Mesendoderm (in vitro differentiated cells): Measurements from ENCODE around the gene PTPRM.

ENCODE experiments used
- DNase-seq: peaks from one replicate; pipeline ENCODE4 v3.0.0; 2013
- H2AK5ac ChIP-seq: 2 replicates; pipeline ENCODE4 v1.6.1; 2013; ENCODE audit warnings: low read length, inconsistent platforms
- H2BK120ac ChIP-seq: 2 replicates; pipeline ENCODE4 v1.6.1; 2013; ENCODE audit warnings: low read depth, mild to moderate bottlenecking, low read length, moderate library complexity, mixed read lengths
- H2BK15ac ChIP-seq: replicated peaks from 2 replicates; pipeline ENCODE4 v1.6.1; 2013; ENCODE audit warnings: low read depth, mild to moderate bottlenecking, moderate library complexity
- H2BK5ac ChIP-seq: 2 replicates; pipeline ENCODE4 v1.6.1; 2013; ENCODE audit warnings: low read length, inconsistent platforms
- H3K18ac ChIP-seq: 2 replicates; pipeline ENCODE4 v1.6.1; 2013; ENCODE audit warnings: mild to moderate bottlenecking, low read length, mixed read lengths
- H3K23ac ChIP-seq: one replicate; pipeline ENCODE4 v1.6.1; 2013; ENCODE audit warnings: low read length
- H3K27ac ChIP-seq: 2 replicates; pipeline ENCODE4 v1.5.1; 2013; ENCODE audit warnings: low read depth, mild to moderate bottlenecking, inconsistent platforms, low read length, moderate library complexity
- H3K27me3 ChIP-seq: 2 replicates; pipeline ENCODE4 v1.6.1; 2013; ENCODE audit warnings: low read length, control low read depth, mild to moderate bottlenecking, inconsistent platforms; ENCODE audit not compliant: insufficient read depth, poor library complexity
- H3K36me3 ChIP-seq: 2 replicates; pipeline ENCODE4 v1.6.1; 2013; ENCODE audit warnings: low read length, inconsistent platforms; ENCODE audit not compliant: control insufficient read depth, insufficient read depth
- H3K4ac ChIP-seq: one replicate; pipeline ENCODE4 v1.6.1; 2013; ENCODE audit warnings: low read depth, mild to moderate bottlenecking, low read length, moderate library complexity
- H3K4me1 ChIP-seq: 2 replicates; pipeline ENCODE4 v1.6.1; 2013; ENCODE audit warnings: low read depth, low read length, inconsistent platforms; ENCODE audit not compliant: control insufficient read depth
- H3K4me2 ChIP-seq: 2 replicates; pipeline ENCODE4 v1.6.1; 2013; ENCODE audit warnings: low read length
- H3K4me3 ChIP-seq: 2 replicates; pipeline ENCODE4 v1.5.1; 2013; ENCODE audit warnings: mild to moderate bottlenecking, low read length
- H3K56ac ChIP-seq: one replicate; pipeline ENCODE4 v1.6.1; 2013; ENCODE audit warnings: low read length
- H3K79me1 ChIP-seq: 2 replicates; pipeline ENCODE4 v1.6.1; 2013; ENCODE audit warnings: low read length, inconsistent platforms
- H3K79me2 ChIP-seq: 2 replicates; pipeline ENCODE4 v1.6.1; 2013; ENCODE audit warnings: mild to moderate bottlenecking, low read length; ENCODE audit not compliant: control insufficient read depth, insufficient read depth
- H3K9ac ChIP-seq: 2 replicates; pipeline ENCODE4 v1.6.1; 2013; ENCODE audit warnings: low read length, inconsistent platforms
- H4K5ac ChIP-seq: one replicate; pipeline ENCODE4 v1.6.1; 2013; ENCODE audit warnings: low read length
- H4K8ac ChIP-seq: one replicate; pipeline ENCODE4 v1.6.1; 2013; ENCODE audit warnings: low read depth, mild to moderate bottlenecking, control low read depth, low read length, moderate library complexity
- WGBS: extraction: QIAGEN DNeasy Blood & Tissue Kit; methylation state at CpG from one replicate; pipeline ENCODE4 v1.1.7; 2013; ENCODE audit warnings: low lambda C conversion rate, missing lambda C conversion rate; ENCODE audit not compliant: insufficient coverage; ENCODE audit errors: extremely low coverage; 5-methylcytosine and 5-hydroxymethylcytosine counted together

PTPRM gene

GRCh38 chr18:7608174-7608550 lies 41.0 kb downstream of the PTPRM start:
- H3K18ac ChIP-seq, result no peak overlapping the region
- no peak overlapping the region for H3K23ac ChIP-seq
- H3K36me3 ChIP-seq, result no peaks in the 10 kb centered on the region
- no peak overlapping the region for H3K4me3 ChIP-seq
- no peak for DNase-seq
- no peak overlapping the region for H4K8ac ChIP-seq
- H3K27me3 ChIP-seq, result no peaks in the 10 kb centered on the region
- no peak overlapping the region for H3K56ac ChIP-seq
- no peak overlapping the region for H2BK15ac ChIP-seq
- no CpG with 5 or more reads among the region's 1 CpG for WGBS
- no peak overlapping the region for H3K9ac ChIP-seq
- peaks cover 19% of the 10 kb centered on the region for H3K79me1 ChIP-seq
- H2BK120ac ChIP-seq, result no peak overlapping the region
- no peak overlapping the region for H3K27ac ChIP-seq
- H4K5ac ChIP-seq, result no peak overlapping the region
- peaks cover 15% of the 10 kb centered on the region for H3K4me1 ChIP-seq
- no peak overlapping the region for H3K4me2 ChIP-seq
- H3K79me2 ChIP-seq, result peaks cover 15% of the 10 kb centered on the region
- H2BK5ac ChIP-seq, result no peak overlapping the region
- H2AK5ac ChIP-seq, result no peak overlapping the region
- H3K4ac ChIP-seq, result no peak overlapping the region

- no peak overlapping the region for H3K4ac ChIP-seq
- H3K4me2 ChIP-seq, result no peak overlapping the region
- H3K27me3 ChIP-seq, result no peaks in the 10 kb centered on the region
- no peak overlapping the region for H2BK120ac ChIP-seq
- no peak overlapping the region for H3K27ac ChIP-seq
- no peak overlapping the region for H3K23ac ChIP-seq
- H4K8ac ChIP-seq, result no peak overlapping the region
- H3K79me1 ChIP-seq, result peaks cover 19% of the 10 kb centered on the region
- no peak overlapping the region for H4K5ac ChIP-seq
- no peak overlapping the region for H3K4me3 ChIP-seq
- H3K9ac ChIP-seq, result no peak overlapping the region
- no peak overlapping the region for H3K18ac ChIP-seq
- peaks cover 15% of the 10 kb centered on the region for H3K79me2 ChIP-seq
- H2BK5ac ChIP-seq, result no peak overlapping the region
- H2BK15ac ChIP-seq, result no peak overlapping the region
- DNase-seq, result no peak
- H3K56ac ChIP-seq, result no peak overlapping the region
- WGBS, result no CpG with 5 or more reads among the region's 2 CpGs
- H3K36me3 ChIP-seq, result no peaks in the 10 kb centered on the region
- H3K4me1 ChIP-seq, result peaks cover 15% of the 10 kb centered on the region
- H2AK5ac ChIP-seq, result no peak overlapping the region
Measured at GRCh38 chr18:7608781-7609201, 41.7 kb downstream of the PTPRM start.

- WGBS, result no CpG with 5 or more reads among the region's 1 CpG
- no peak overlapping the region for H3K23ac ChIP-seq
- no peaks in the 10 kb centered on the region for H3K27me3 ChIP-seq
- no peak overlapping the region for H3K27ac ChIP-seq
- no peak overlapping the region for H2AK5ac ChIP-seq
- no peak overlapping the region for H3K18ac ChIP-seq
- peaks cover 13% of the 10 kb centered on the region for H3K79me2 ChIP-seq
- no peaks in the 10 kb centered on the region for H3K36me3 ChIP-seq
- no peak overlapping the region for H2BK120ac ChIP-seq
- H2BK5ac ChIP-seq, result no peak overlapping the region
- H3K4me1 ChIP-seq, result peaks cover 12% of the 10 kb centered on the region
- no peak overlapping the region for H3K4me3 ChIP-seq
- H4K5ac ChIP-seq, result no peak overlapping the region
- H4K8ac ChIP-seq, result no peak overlapping the region
- H3K56ac ChIP-seq, result no peak overlapping the region
- no peak overlapping the region for H2BK15ac ChIP-seq
- H3K79me1 ChIP-seq, result peaks cover 17% of the 10 kb centered on the region
- no peak overlapping the region for H3K9ac ChIP-seq
- H3K4me2 ChIP-seq, result no peak overlapping the region
- no peak overlapping the region for H3K4ac ChIP-seq
- peak; percentile 88 for DNase-seq
Measured at GRCh38 chr18:7609617-7610016, 42.5 kb downstream of the PTPRM start.

GRCh38 chr18:7614042-7614441 lies 46.9 kb downstream of the PTPRM start:
- Histone ChIP-seq H3K27ac (no peak overlapping the region), H4K5ac (no peak overlapping the region), H4K8ac (no peak overlapping the region), H3K79me1 (peaks cover 13% of the 10 kb centered on the region), H3K4ac (no peak overlapping the region), H3K23ac (no peak overlapping the region), H2BK15ac (no peak overlapping the region), H3K4me1 (peaks cover 10% of the 10 kb centered on the region), H3K36me3 (no peaks in the 10 kb centered on the region), H3K9ac (no peak overlapping the region), H3K4me2 (no peak overlapping the region), H2BK5ac (no peak overlapping the region), H3K79me2 (peaks cover 3% of the 10 kb centered on the region), H2BK120ac (no peak overlapping the region), H3K56ac (no peak overlapping the region), H3K18ac (no peak overlapping the region), H3K27me3 (no peaks in the 10 kb centered on the region), H2AK5ac (no peak overlapping the region), H3K4me3 (no peak overlapping the region)
- whole genome bisulfite sequencing, result no CpG with 5 or more reads among the region's 4 CpGs
- DNase-seq, result no peak

DNA sequence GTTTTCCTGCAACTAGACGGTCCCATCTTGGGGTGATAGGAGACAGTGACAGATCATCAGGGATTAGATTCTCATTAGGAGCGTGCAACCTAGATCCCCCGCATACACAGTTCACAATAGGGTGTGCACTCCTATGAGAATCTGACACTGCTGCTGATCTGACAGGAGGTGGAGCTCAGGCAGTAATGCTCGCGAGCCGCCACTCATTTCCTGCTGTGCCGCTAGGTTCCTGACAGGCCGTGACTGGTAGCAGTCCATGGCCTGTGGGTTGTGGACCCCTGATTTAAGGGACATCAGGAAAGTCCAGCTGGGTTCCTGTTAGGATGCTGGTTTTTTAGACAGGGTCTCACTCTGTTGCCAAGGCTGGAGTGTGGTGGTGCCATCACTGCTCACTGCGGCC lies 48.7 kb downstream of the PTPRM start:
- Histone ChIP-seq H3K27ac (no peak overlapping the region), H2AK5ac (no peak overlapping the region), H3K9ac (no peak overlapping the region), H3K27me3 (no peaks in the 10 kb centered on the region), H4K8ac (no peak overlapping the region), H2BK15ac (no peak overlapping the region), H3K36me3 (no peaks in the 10 kb centered on the region), H3K4ac (no peak overlapping the region), H4K5ac (no peak overlapping the region), H3K4me3 (no peak overlapping the region), H3K79me1 (peaks cover 17% of the 10 kb centered on the region), H3K56ac (no peak overlapping the region), H3K79me2 (peaks cover 3% of the 10 kb centered on the region), H3K4me1 (peaks cover 7% of the 10 kb centered on the region), H2BK120ac (no peak overlapping the region), H3K18ac (no peak overlapping the region), H2BK5ac (no peak overlapping the region), H3K23ac (no peak overlapping the region), H3K4me2 (no peak overlapping the region)
- DNase-seq, result no peak
- no CpG with 5 or more reads among the region's 9 CpGs for WGBS

DNA sequence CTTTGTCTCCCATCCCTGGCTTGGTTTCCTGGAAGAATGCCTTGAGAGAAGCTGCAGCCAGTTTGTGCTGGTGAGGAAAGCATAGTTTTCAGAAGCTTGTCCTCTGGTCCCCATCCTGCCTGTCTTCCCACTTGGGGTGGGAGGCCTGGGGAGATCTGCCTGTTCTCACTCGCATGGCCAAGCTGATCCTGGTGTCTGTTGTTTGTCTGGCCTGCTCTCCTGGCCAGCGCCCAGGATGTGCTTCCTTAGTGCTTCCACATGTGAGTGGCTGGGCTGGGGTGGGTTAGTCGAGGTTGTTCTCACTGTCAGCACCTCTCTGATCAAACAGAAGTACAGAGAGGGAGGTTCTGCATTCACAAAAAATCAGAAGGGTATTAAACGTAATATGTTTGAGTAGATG lies 49.5 kb downstream of the PTPRM start:
- WGBS, result no CpG with 5 or more reads among the region's 4 CpGs
- DNase-seq, result no peak
- Histone ChIP-seq H3K36me3 (no peaks in the 10 kb centered on the region), H3K79me1 (peaks cover 20% of the 10 kb centered on the region), H3K18ac (no peak overlapping the region), H3K79me2 (peaks cover 3% of the 10 kb centered on the region), H2AK5ac (no peak overlapping the region), H3K4me3 (no peak overlapping the region), H2BK120ac (no peak overlapping the region), H3K4me1 (peaks cover 8% of the 10 kb centered on the region), H2BK15ac (no peak overlapping the region), H4K8ac (no peak overlapping the region), H3K27me3 (no peaks in the 10 kb centered on the region), H4K5ac (no peak overlapping the region), H3K4me2 (no peak overlapping the region), H3K27ac (no peak overlapping the region), H3K56ac (no peak overlapping the region), H3K9ac (no peak overlapping the region), H2BK5ac (no peak overlapping the region), H3K4ac (no peak overlapping the region), H3K23ac (no peak overlapping the region)
